ENCODE results near the gene FBXO36.
A peak's percentile ranks its signal among the peaks of the same experiment; 100 is the strongest.

FBXO36 gene

GRCh38 chr2:229993236-229993635 is 70.9 kb downstream of the FBXO36 start:
- no peak for TF ChIP-seq MAX (IDR thresholded peaks at IDR 0.05; ENCODE audit: low read depth, low read length)
- TF ChIP-seq POLR2A (IDR thresholded peaks at IDR 0.05; ENCODE audit: extremely low read depth, insufficient read length) = no peak
- no peak for TF ChIP-seq CTCF (IDR thresholded peaks at IDR 0.05; ENCODE audit: low read depth, low read length)
- no peak for TF ChIP-seq MYC (IDR thresholded peaks at IDR 0.05; ENCODE audit: low read depth, low read length)
- DNase-seq (ENCODE audit: low read depth) = no peak
- H3K4me3 ChIP-seq (ENCODE audit: low read depth, low read length) = no peak overlapping the region

GRCh38 chr2:229996320-229996719 is 74.0 kb downstream of the FBXO36 start:
- no peak for DNase-seq (ENCODE audit: low read depth)
- no peak overlapping the region for H3K4me3 ChIP-seq (ENCODE audit: low read depth, low read length)
- no peak for TF ChIP-seq CTCF (IDR thresholded peaks at IDR 0.05; ENCODE audit: low read depth, low read length)
- TF ChIP-seq POLR2A (IDR thresholded peaks at IDR 0.05; ENCODE audit: extremely low read depth, insufficient read length) = no peak
- TF ChIP-seq MYC (IDR thresholded peaks at IDR 0.05; ENCODE audit: low read depth, low read length) = no peak
- no peak for TF ChIP-seq MAX (IDR thresholded peaks at IDR 0.05; ENCODE audit: low read depth, low read length)

GRCh38 chr2:229997565-229997964 is 75.3 kb downstream of the FBXO36 start:
- TF ChIP-seq POLR2A (IDR thresholded peaks at IDR 0.05; ENCODE audit: extremely low read depth, insufficient read length) = no peak
- no peak for TF ChIP-seq MAX (IDR thresholded peaks at IDR 0.05; ENCODE audit: low read depth, low read length)
- TF ChIP-seq CTCF (IDR thresholded peaks at IDR 0.05; ENCODE audit: low read depth, low read length) = no peak
- no peak for TF ChIP-seq MYC (IDR thresholded peaks at IDR 0.05; ENCODE audit: low read depth, low read length)
- H3K4me3 ChIP-seq (ENCODE audit: low read depth, low read length) = no peak overlapping the region
- DNase-seq (ENCODE audit: low read depth) = no peak

- DNase-seq (ENCODE audit: low read depth) = no peak
- TF ChIP-seq MAX (IDR thresholded peaks at IDR 0.05; ENCODE audit: low read depth, low read length) = no peak
- TF ChIP-seq CTCF (IDR thresholded peaks at IDR 0.05; ENCODE audit: low read depth, low read length) = no peak
- TF ChIP-seq MYC (IDR thresholded peaks at IDR 0.05; ENCODE audit: low read depth, low read length) = no peak
- TF ChIP-seq POLR2A (IDR thresholded peaks at IDR 0.05; ENCODE audit: extremely low read depth, insufficient read length) = no peak
- no peak overlapping the region for H3K4me3 ChIP-seq (ENCODE audit: low read depth, low read length)
Observed at GRCh38 chr2:230000118-230000841, 78.0 kb downstream of the FBXO36 start.

GRCh38 chr2:230007931-230008707 is 85.8 kb downstream of the FBXO36 start:
- DNase-seq (ENCODE audit: low read depth) = peak; percentile 84
- no peak overlapping the region for H3K4me3 ChIP-seq (ENCODE audit: low read depth, low read length)
- TF ChIP-seq CTCF (IDR thresholded peaks at IDR 0.05; ENCODE audit: low read depth, low read length) (peak; percentile 64), POLR2A (IDR thresholded peaks at IDR 0.05; ENCODE audit: extremely low read depth, insufficient read length) (no peak), MYC (IDR thresholded peaks at IDR 0.05; ENCODE audit: low read depth, low read length) (no peak)
